Kidney tubule cell (primary cell): ENCODE data around the gene MSH2.

Experiments
- DNase-seq: peaks from one replicate; pipeline ENCODE4 v3.0.0-alpha.2; 2018; ENCODE audit warnings: low spot score

Gene MSH2

DNA sequence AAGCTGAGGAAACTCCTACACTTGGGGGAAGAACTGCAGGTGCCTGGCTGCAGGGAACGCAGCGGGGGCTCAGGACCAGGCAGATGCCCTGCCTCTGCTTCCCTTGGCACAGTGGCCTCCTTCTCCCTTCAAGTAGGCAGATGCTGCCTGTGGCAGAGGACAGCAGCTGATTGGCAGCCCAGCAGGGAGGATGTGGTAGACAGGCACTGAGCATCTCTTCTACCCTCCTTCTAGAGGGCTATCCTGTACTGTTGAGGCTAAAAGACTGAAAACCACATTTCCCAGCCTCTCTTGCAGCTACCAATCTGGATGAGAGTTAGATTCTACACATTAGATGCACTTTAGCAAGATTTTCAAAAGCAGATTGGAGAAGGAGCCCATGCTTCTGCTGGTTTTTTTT, 105.7 kb downstream of the MSH2 start:
- no peak for DNase-seq

- DNase-seq: no peak
Observed at GRCh38 chr2:47509250-47509649, 106.3 kb downstream of the MSH2 start.

GRCh38 chr2:47509821-47510385, 106.9 kb downstream of the MSH2 start:
- no peak for DNase-seq

GRCh38 chr2:47510745-47511144, 107.8 kb downstream of the MSH2 start:
- DNase-seq: no peak

DNA sequence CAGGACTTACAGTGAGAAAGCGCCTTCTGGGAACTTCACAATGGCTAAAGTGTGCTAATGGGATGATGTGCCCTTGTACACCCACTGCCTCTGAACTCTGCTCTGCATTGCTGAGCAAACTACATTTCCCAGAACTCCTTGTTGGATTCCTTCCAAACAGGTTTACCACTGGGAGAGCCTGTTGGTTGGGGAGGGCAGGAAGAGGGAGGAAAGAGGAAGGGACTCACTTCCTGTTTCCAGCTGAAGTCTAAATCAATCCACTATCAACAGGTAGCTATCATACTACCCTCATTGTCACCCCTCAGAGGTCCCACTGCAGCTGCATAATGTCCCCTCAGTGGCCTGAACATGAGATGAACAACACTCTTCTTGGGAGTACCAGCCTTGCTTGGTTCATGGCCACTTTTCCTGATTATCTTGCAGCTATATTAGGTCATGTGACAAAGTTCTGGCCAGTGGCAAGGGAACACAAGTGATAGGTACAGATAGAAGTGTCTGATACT, 109.7 kb downstream of the MSH2 start:
- peak; percentile 72 for DNase-seq

DNA sequence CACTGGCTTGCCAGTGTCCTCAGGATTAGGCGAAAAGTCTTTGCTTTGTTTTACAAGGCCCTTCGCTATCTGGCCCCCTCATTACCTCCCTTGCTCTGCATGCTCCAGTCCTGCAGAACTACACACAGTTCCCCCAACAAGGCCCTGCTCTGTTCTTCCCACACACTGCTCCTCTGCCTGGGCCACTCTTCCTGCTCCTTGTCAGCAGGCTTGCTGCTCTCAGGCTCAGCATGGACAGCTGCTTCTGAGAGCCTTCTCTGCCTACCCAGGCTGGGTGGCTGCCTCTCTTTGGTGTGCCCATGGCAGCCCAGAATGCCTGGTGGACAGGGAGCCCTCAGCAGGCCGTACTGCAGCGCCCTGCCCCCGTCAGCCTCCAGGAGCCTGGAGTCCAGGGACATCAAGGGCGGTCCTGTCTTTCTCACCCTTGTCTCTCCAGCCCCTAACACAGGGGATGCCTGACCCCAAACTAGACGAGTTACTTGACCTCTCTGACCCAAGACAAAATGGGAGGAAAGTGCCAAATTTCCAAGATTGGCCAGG, 111.1 kb downstream of the MSH2 start:
- no peak for DNase-seq

DNA sequence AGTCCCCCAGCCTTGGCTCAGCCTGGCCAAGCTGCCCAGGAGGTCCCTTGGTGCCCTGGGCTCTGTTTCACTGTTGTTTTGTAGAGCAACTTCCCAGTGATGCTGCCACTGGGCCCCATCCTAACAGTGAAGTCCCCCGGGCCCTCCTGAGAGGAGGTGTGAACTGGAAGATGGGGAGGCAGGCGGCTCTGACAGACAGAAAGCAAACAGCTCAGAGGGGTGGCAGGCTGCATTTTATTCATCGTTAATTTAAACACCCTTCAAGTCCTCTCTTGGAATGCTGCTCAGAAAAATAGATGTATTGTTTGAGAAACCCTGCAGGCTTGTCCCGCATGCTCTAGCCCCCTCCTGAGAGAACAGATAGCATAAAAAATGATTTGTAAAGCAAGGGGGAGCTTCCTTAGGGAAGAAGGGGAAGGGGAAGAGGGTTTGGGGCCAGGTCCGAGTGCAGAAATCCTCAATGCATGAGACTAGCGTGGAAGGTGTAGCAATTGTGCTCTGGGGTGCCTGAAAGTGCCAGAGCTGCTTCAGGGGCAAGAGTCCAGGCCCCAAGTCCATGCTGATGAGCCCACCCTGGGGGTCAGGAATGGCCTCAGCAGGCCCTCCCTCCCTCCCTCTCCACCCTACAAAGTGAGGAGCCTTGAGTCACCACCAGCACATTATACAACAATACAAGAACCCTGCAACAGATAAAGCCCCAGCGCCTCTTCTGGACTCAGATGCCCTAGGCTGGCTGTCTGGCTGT, 113.6 kb downstream of the MSH2 start:
- no peak for DNase-seq

DNA sequence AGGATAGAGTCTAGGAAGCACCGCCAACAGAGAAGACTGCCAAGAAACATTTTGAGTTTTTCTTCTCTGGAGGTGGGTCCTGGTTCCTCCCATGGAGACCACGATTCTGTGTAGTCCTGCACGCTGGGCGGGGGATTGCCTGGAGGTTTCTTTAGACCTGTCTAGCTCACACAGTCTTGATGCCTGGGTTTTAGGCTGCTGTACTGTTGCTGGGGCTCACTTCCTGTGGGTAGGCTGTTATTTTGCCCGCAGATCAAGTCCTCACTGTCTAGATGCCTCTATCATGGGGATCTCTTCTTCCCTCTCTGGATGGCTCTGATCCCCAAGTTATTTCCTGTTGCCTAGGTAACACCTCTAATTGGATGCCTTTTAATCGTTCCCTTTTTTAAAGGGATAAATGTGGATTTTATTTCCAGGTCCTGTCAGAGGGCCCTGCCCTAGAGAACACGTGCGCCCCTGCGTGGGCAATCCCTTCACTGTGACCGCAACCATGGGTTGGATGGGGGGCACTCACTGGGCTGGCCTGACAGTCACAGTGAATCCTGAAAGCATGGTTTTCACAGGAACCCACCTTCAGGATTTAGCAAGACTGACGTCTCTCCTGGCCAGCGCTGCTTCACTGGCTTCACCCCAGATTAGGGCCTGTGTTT, 115.7 kb downstream of the MSH2 start:
- DNase-seq: no peak

- DNase-seq: no peak
Observed at GRCh38 chr2:47519147-47519537, 116.2 kb downstream of the MSH2 start.

DNA sequence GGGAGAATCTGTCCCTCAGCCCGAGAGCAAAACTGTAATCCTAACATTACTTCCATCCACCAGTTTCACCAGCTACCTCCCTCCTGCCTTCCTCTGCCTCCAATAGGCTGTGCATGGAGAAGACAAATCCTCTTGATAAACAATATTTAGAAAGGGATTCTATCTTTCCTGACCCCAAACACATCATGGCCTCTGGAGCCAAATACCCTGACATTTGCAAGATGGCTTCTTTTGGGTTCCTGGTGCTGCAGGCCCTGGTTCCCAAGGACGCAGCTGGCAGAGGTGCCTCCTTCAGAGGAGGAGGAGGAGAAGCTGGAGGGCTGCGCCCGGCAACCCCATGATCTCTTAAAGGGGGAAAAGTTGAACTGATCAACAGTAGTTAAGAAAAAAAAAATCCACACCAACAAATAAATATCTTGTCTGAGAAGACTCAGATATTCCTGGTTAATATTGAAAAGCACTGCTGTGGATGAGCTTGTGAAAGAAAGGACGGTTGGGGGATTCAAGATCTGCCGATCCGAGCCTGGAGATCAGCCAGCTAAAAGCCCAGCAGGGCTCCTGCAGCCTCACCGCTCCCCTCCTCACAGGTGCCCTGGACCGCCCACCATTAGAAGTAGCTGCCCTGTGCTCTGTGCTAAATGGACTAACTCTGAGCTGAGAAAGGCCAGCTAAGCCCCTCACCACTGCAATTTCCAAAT, 116.8 kb downstream of the MSH2 start:
- DNase-seq: no peak

DNA sequence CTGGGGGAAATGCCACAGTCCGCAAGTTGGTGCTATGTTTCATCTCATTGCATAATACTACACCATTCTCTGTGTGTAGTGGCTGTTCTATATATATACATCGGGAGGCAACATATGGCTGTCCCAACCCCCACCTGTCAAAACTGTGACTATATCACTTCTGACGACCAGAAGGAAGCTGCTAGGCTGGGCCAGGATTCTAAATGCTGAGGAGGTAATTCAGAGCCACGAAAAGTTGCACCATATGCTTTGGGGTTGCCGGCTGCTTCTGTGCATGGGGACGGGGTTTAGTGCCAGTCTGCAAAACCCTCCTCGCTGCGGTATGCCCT, 117.3 kb downstream of the MSH2 start:
- no peak for DNase-seq

GRCh38 chr2:47520825-47521665, 118.1 kb downstream of the MSH2 start:
- peak; percentile 83 for DNase-seq

- DNase-seq: no peak
Observed at GRCh38 chr2:47521666-47522285, 118.8 kb downstream of the MSH2 start.

DNA sequence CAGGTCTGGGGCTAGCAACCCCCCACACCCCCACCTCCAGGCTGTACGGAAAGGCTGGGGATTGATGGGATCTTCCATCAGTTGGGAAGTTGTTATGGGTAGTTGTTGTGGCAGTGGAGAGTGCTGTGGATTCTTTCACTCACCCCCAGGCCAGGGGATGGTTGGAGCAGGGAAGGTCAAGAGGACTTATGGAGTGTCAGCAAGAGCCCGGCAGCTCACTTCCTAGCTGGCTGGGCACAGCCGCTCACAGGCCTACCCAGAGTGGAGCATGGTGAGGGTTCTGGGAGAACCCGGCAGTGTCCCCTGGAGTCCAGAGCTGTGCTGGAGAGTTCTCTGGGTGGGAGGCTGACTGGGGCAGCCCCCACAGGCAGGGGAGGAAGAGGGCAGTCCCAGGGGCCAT, 122.2 kb downstream of the MSH2 start:
- no peak for DNase-seq

GRCh38 chr2:47528455-47528854, 125.5 kb downstream of the MSH2 start:
- DNase-seq: no peak

- DNase-seq: no peak
Observed at GRCh38 chr2:47528874-47529273, 125.9 kb downstream of the MSH2 start.

DNA sequence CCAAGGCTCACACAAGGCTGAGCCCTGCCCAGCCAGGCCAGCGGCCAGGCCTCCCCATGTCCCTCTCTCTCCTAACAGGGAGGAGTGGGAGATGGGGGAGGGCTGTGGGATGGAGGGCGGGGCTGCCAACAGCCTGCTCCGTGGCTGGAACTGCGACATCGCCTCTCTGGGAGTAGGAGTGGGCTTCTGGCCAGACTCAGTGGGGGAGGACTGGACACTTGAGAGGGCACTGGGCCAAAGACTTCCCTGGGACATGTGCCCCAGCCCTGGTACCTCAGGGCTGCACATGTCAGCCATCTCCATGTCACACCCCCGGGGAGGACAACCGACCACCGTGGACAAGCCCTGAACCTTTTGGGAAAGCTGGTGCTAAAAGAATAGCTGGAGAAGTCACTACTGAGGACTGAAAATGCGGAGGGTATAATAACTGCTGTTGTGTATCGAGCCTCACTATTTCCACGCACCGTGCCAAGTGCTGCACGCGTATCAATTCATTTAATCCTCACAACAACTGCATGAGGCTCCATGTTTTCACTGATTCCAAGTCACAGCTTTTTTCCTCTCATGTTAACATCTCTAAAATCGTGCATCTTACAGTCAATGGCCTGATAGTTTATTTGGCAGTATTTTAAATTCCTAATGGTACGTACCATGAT, 127.3 kb downstream of the MSH2 start:
- no peak for DNase-seq

GRCh38 chr2:47531378-47532042, 128.6 kb downstream of the MSH2 start:
- DNase-seq: no peak
